Inferior parietal cortex (tissue), 1 donor: ENCODE data around the gene CFC1.
"Not testable (repeated sequence)": the region's sequence is repeated elsewhere in the genome, so short reads cannot be mapped to it uniquely, and the experiment has no call there.

Experiments
- DNase-seq: peaks from one replicate; pipeline ENCODE4 v3.0.0-alpha.2; 2016; ENCODE audit errors: extremely low spot score

Gene CFC1

GRCh38 chr2:130583582-130583981 lies 15.8 kb downstream of the CFC1 start:
- DNase-seq = not testable (repeated sequence)

- DNase-seq = not testable (repeated sequence)
These were observed 16.4 kb downstream of the CFC1 start for GRCh38 chr2:130582970-130583369.

GRCh38 chr2:130581491-130581890 lies 17.9 kb downstream of the CFC1 start:
- DNase-seq = not testable (repeated sequence)

- DNase-seq = not testable (repeated sequence)
These were observed 20.3 kb downstream of the CFC1 start for GRCh38 chr2:130579121-130579520.

- not testable (repeated sequence) for DNase-seq
These were observed 21.8 kb downstream of the CFC1 start for GRCh38 chr2:130577559-130577958.

GRCh38 chr2:130576209-130576784 lies 23.1 kb downstream of the CFC1 start:
- DNase-seq = not testable (repeated sequence)

GRCh38 chr2:130574230-130574629 lies 25.1 kb downstream of the CFC1 start:
- DNase-seq = not testable (repeated sequence)

- DNase-seq = not testable (repeated sequence)
These were observed 27.4 kb downstream of the CFC1 start for GRCh38 chr2:130571929-130572328.

GRCh38 chr2:130566165-130566564 lies 33.2 kb downstream of the CFC1 start:
- not testable (repeated sequence) for DNase-seq

GRCh38 chr2:130556441-130556840 lies 42.9 kb downstream of the CFC1 start:
- not testable (repeated sequence) for DNase-seq

GRCh38 chr2:130554178-130554577 lies 45.2 kb downstream of the CFC1 start:
- not testable (repeated sequence) for DNase-seq

GRCh38 chr2:130549475-130549874 lies 49.9 kb downstream of the CFC1 start:
- not testable (repeated sequence) for DNase-seq

- DNase-seq = not testable (repeated sequence)
These were observed 51.0 kb downstream of the CFC1 start for GRCh38 chr2:130548418-130548817.

- not testable (repeated sequence) for DNase-seq
These were observed 54.4 kb downstream of the CFC1 start for GRCh38 chr2:130544978-130545377.

GRCh38 chr2:130543785-130544528 lies 55.4 kb downstream of the CFC1 start:
- not testable (repeated sequence) for DNase-seq

- not testable (repeated sequence) for DNase-seq
These were observed 56.6 kb downstream of the CFC1 start for GRCh38 chr2:130542789-130543188.
